Measurements from ENCODE around the gene TMEM108.

The TMEM108 gene

DNA sequence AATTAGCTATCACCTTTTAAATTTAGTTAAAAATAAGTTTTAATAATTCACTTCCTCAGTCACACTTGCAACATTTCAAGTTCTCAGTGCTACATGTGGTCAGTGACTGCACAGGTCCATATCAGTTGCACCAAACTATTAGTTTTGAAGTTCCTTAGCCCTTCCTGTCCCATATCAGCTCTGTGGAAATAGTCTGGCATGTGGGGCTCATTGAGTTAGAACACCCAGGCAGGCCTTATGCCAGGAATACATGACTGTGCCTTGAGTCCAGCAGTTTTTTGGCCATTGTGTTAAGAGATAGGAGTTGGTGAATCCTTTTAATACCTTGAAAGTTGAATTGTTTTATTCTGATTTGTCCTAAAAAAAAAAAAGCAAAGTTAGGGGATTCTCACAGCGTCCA is 207.9 kb downstream of the TMEM108 start:
- no peak for DNase-seq

DNA sequence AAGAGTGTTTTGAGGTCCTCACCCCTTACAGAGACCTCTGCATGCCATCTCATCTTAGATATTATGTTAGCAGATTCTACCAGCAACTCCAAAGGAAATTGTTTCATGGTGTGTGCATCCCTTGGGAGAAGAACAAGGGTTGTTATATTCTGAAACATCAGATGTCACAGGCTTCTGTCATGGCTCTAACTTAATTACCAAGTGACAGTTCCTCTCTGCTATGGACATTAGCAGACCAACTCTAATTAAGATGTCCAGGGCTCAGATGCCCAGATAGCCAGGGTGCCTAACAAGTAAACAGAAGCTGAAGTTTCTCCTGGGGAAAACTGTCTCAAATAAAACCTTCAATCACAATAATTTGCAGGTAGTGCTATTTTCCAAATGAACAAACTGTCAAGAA is 208.6 kb downstream of the TMEM108 start:
- DNase-seq = no peak

DNA sequence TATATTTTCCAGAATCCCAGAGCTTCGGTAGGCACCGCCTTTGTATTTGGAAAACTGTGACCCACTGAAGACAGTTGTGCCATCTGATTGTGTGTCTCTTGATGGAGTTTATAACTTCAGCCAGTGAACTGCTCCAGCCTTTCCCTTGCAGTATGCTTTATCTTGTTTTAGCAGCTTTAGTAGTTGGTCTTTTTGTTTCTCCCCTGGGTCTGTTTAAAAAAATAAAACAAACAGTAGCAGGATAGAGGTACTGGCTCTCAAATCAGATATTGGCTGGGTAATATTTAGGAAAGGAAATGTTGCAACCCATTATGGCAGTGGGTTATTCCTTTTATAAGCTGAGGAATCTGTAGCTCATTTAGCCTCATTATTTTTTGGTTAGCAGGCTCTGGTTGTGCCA is 210.2 kb downstream of the TMEM108 start:
- no peak for DNase-seq

DNA sequence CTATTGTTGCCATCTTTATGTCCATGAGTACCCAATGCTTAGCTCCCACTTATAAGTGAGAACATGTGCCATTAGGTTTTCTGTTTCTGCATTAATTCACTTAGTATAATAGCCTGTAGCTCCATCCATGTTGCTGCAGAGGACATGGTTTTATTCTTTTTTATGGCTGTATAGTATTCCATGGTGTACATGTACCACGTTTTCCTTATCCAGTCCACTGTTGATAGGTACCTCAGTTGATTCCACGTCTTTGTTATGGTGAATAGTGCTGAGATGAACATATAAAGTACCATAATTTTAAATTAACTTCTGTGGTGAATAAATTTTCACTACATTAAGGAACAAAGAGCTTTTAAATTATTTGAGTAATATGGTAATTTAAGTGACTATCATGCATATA is 211.3 kb downstream of the TMEM108 start:
- no peak for DNase-seq

DNA sequence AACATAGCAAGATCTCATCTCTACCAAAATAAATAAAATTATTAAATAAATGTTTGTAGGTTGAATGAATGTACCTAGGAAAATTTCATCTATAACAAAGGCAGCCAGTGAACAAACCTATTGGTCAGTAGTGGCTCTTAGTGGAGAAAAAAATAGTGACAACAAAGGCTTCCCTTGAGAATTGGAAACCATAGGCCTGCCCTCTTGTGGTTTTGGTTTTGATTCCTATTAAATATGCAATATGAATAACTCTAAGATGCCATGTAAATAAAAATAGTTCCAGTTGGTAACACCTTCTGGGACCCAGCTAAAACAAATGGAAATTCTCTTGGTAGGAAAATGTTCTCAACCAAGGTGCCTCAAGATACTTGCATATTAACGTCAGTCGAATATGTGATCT is 216.0 kb downstream of the TMEM108 start:
- no peak for DNase-seq

DNA sequence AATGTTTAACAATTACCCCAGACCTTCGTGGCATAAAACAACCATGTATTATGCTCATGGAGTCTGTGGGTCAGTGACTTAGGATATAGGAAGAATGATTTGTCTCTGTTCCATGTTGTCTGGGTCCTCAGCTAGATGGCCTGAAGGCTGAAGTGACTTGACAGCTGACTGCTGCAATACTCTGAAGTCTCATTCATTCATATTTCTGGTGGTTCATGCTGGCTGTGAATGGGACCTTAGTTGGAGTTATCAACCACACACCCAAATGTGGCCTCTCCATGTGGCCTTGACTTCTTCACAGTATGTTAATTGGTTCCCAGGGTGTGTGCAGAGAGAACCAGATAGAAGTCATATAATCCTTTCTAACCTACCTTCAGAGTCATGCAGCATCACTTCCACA is 216.5 kb downstream of the TMEM108 start:
- DNase-seq = no peak

DNA sequence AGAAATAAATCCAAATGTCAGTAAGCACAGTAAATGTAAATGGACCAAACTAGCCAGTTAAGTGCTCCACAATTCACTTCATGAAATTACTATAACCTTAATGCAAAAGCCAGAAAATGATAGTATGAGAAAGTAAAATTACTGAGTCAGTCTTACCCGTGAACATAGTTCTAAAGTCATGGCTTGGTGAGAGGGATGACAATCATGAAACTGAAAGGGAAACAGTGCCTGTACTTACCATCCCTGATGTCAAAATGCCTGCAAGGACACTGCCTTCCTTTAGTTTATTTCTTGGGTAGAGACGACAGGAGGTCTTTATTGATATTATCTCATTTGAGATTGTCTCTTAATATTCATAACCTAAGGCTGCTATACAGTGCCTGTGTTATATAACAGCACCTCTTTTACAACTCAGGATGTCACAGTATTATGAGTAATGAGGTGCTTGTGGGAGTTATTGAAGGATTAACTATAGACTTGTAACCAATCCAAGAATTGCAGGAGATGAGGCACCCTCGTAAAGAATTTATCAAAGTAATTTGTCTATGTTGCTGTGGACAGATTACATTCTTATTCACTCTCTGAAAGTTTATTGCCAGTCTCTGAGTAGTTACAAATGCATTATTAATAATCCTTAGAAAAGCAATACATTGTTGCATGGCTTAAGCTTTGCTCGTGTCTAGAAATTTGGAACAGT is 218.7 kb downstream of the TMEM108 start:
- no peak for DNase-seq

DNA sequence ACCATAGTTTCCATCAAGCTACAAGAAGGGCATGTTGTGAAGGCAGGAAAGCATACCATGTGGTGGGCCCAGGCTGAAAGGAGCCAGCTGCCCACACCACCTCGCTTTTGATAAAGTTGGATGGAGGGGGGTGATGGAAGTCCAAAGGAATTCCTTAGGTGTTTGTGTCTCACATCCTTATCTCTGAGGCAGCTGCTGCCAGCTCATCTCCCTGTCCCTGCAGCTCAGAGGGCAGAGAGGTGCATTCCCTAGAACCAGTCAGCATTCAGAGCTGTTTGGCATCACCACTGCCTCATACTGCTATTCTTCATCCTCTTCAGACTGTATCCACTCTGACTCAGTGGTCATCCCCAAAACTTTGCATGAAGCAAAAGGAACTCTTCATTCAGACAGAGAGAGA is 220.2 kb downstream of the TMEM108 start:
- DNase-seq = no peak

DNA sequence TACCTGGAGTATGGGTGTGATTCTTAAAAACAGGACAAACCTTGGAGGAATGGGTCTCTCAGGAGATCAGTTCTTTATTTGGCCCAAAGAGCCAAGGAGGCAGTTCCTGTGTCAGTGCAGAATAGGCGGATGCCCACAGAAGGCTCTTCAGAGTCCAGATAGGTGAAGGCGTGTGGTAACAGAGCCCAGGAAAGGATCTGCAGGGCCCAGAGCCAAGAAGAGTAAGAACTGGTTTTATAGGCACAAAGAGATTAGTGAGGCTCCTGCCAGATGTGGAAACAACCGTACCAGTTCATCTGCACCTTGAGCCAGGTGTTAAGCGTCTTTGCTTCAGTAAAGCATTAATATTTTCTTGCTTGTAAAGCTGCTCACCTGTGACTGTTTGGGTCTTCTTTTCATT is 221.6 kb downstream of the TMEM108 start:
- DNase-seq = no peak

DNA sequence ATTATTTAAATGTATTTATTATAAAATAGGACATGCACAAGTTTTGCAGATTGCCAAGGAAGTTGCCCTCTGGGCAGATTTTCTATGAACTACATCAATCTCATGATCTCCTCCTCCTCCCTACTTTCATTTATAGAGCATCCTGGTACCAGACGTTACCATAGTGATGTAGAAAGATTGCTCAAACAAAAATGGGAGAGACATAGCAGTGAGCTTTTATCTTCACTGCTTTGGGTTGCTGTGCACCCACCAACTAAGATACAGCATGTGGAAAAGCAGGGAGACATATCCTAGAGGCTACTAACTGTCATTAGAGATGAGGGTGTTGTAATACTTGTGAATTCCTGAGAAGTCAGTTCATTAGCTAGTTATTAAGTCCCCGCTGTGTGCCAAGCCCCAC is 224.1 kb downstream of the TMEM108 start:
- no peak for DNase-seq

DNA sequence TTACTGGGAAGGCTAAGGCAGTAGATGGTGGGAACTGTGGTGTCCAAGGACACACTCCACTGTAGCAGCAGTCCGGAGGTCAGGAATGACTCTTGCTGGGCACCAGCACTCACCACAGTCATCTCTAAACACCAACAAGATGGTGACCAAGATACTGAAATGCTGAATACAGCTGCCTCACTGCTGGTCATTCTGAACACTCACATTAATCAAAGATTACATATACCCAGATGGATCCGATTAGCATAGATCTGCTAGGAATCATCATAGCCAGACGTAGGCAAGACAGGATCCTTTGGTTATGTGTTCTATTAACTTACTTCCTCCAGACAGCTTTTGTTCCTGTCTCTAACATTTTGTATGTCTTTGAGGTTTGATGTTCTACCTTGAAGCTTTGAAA is 226.7 kb downstream of the TMEM108 start:
- DNase-seq = peak; percentile 76

DNA sequence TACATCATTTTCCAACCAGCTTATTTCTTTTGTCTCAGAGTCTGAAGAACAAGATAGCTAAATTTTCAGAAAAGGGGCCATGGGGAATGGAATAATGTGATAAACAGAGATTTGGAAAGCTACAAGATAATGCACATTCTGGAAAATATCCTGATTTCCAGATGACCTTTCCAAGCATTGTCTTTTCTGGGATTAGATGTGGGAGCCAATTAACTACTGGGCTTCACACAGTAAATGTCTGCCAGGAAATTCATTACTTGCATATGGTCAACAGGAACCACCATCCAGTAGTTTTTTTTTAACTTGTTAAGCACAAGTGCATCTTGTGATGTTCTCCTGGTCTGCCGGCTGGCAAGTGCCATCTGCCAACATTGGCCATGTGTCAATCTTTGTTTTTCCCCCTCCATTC is 230.5 kb downstream of the TMEM108 start:
- peak; percentile 77 for DNase-seq

DNA sequence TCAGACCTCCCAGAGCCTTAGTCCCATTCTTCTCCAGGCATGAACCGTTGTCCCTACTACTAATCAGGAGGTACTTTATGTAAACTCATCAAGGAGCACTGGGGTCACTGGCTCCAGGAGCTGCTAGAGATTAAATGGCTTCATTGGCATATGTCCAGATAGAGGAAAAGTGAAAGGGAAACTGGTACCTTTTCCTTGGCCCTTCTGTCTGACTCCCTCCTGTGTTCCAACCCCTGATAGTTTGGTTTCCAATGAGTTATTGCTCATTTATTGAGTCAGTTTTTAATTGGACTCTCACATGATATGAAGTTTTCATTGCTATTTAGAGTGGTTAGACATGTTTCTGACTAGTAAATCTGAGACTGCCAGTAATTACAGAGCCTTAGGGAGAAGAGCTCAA is 231.2 kb downstream of the TMEM108 start:
- peak; percentile 92 for DNase-seq

DNA sequence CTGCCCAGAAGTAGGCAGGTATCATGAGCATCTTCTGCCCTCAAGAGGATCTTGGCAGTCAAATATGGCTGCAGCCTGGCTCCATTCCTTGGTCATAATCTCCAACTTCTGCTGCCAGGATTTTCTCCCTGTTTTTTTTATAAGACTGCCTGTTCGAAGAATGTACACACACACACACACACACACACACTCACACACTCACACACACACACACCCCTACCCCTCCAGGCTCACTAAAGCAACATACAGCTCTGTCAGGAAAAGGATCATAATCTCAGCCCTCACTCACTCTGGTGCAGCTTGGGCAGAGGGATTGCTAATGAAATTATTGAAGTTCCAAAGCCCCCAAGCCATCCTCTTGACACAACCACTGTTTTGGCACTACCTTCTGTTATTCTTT is 232.4 kb downstream of the TMEM108 start:
- DNase-seq = no peak

DNA sequence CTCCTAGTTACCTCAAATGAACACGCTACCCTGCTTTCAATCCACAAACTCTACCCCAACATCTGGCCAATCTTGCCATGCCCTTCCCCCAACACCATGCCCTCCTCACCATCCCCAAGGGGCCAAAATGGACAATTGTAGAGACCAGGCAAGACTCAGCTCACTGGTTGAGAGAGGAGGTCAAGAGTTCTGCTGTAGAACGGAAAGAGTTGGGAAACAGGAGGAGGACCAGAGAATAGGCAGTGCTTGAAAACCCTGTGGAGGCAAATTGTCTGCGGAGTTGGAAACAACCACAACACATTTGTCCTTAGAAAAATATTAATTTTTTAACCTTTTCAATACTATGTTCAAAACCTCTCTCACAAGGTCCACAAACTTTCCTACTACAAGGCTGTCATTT is 232.9 kb downstream of the TMEM108 start:
- no peak for DNase-seq

DNA sequence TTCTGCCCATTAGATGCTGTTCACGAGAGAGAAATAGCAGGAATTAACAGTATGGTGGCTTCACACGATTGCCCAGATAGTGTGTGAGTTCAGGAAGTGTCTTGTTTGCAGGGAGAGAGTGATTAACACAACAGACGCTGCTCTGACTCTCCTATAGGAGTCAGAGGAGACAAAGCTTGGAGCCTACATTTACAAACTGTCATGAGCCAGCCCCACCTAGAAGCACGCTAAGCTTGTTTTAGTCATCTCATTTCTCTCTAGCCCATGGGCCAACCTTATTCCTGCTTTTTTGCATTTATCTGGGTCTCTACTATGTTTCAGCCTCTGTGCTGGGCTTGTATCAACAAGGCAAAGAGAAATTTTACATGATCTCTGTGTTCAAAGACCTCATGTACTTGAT is 233.3 kb downstream of the TMEM108 start:
- DNase-seq = peak; percentile 78

DNA sequence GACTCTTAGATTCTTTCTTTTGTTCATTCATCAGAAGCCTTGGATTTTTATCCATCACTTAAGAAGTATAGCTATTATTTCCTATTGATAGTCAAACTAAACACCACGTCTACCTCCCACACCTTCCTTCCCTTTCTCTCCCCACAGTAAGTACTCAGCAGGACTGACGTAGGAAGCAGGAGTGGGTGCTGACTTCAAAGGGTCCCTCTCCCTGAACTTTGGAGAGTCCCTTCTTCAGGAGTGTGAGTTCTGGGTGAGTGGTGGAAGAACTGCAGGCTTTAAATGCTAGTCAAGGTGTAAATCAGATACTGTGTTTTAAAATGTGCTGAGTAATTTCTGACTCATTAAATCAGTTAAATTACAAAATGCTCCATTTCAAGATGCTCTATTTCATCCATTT is 235.2 kb downstream of the TMEM108 start:
- DNase-seq = no peak

DNA sequence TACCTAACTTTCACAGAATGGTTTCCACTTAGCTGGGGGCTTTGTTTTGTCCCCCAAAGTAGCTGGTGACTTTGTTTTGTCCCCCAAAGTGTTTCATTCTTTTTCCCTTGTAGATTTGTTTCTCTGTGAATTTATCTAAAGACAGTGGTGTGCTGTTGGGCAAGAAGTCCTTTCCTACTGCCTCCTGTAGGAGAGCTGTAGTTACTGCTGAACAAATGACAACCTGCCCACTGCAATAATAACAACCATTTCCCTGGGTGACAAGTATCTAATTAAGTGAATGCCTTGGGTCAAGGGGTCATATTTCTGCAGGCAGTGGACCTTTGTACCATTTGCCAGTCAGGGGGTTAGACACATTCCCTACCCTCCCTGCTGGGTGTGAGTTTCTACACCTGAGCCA is 236.3 kb downstream of the TMEM108 start:
- no peak for DNase-seq

DNA sequence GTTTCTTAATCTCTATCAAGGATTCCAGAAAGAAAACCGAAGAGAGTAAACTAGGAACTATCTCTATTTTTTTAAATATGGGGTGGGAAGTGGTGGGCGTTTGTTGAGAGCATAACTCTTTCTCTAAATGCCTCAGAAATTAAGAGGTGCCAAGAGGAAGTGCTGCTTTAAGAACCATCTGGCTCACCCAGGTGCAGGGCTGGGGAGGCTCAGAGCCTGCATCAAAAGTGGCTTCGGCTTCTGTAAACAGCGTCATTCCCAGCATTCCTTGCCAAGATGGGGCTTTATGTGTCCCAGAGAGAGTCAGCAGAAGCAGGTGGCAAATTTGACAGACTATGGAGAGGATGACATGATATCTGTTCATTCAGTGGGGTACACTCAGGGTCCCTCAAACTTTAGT is 238.4 kb downstream of the TMEM108 start:
- DNase-seq = peak; percentile 84

DNA sequence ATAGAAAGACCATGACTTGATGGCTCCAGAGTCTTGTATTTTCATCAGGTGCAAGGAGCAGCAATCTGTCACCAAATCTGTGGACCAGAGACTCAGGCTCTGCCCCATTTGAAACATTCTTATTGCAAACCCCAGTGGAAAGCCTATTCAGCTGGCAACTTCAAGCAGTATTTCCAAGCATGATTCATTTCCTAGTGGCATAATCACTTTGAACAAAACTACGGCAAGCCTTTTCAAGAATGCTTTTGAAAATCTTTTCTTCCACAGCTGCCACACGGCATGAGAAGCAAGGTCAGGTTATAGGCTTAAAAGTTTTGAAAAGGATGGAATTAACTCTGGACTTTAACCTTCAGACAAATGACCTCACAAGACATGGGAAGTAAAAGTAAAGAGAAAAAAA is 239.6 kb downstream of the TMEM108 start:
- DNase-seq = no peak

DNA sequence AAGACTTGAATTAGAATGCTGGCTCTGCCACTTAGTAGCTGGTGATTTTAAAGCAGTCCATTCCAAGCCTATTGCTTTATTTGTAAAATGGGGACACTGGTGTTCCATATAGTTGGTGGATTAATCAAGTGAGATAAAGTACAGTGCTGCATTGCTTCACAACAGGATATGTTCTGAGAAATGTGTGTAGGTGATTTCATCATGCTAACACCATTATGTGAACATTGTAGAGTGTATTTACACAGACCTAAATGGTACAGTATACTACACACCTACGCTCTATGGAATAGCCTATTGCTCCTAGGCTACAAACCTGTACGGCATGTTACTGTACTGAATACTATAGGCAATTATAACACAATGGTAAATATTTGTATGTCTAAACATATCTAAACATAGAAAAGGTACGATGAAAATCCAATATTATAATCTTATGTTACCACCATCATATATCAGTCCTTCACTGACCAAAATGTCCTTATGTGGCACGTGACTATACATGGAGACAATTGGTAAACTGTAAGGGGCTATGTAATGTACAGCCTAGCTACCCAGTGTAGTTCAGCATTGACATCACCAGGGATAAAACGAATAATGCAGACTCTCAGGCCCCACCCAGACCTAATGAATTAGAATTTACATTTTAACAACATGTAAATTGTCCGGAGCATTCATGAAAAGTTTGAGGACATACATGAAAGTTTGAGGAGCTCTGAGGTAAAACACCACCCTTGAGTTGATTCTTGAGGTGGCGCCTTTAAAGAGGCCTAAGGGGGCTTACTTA is 240.3 kb downstream of the TMEM108 start:
- DNase-seq = no peak

DNA sequence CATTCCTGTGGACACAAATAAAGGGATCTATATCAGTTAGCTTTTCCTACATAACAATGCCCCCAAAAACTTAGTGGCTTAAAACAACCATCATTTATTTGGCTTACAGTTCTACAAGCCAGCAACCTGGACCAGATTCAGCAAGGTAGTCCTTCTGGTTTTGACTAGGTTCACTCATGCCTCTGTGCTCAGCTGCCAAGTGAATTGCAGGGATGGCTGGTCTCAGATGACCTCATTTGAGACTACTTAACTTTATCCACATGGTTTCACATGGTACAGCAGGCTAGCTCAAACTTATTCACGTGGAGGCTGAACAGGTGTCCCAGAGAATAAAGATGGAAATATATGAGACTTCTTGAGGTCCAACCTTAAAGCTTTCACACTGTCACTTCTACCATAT is 242.4 kb downstream of the TMEM108 start:
- DNase-seq = peak; percentile 42

DNA sequence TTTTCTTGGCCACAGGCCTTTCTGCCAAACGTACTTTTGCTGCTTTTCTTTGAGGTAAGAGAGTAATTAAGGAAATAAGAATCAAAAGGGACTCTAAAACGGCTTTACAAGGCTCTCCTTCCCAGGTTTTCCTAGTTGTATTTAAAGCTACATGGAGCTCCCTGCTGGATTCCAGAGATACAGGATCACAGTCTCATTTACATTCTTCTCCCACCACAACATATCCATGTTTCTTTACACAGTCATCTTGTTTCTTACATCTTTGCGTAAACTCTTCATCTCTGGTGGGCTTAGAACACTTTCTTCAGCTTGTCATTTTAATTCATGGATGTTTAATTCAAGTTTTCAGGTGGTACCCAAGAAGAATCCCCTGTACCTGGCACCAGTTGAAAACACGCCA is 244.0 kb downstream of the TMEM108 start:
- no peak for DNase-seq

DNA sequence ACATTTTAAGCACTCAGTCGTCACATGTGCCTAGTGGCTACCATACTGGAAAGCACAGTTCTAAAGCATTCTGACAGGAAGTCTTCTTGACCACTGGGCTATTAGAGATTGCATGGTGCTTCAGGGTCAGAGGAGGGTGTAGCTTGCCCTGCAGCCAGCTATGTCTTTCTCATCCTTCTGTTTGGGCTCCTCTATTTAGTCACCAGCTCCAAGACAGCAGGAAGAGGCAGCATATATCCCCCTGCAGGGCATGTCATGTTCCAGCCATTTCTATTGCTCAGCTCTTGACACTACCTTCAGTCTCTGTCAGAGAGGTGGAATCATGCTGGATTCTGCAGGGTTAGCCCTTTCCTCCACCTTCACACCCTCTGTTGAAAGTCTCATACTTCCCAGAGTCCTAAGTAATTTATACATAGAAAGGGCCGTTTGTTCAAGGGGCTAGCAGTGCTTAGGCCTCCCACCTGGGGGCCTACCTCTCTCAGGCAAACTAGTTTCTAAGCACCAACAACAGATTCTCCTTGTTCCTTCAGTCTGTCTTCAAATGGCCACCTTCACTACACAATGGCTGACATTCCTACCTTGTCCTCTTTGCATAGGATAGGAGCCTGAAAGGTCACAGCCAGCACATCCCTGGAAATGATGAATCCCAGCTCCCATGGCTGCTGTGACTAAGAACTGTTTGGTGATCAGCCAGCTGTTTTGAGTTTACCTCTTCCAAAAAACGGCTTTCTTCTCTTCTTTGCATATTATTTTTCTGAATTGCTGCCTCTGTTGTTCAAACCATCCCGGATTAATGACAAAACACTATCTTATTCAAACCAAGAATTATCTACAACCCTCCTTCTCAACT is 246.0 kb downstream of the TMEM108 start:
- DNase-seq = peak; percentile 37

Measured in NCI-H82 (cell line).